GM15510 (cell line): ENCODE results near the gene GSE1.

ENCODE experiments used
- POLR2A ChIP-seq: IDR thresholded peaks from 3 replicates; pipeline ENCODE4 v1.6.1; 2011; ENCODE audit warnings: borderline replicate concordance; ENCODE audit not compliant: insufficient read length; ENCODE audit errors: extremely low read depth

Gene GSE1

GRCh38 chr16:85655216-85656129 is 42.4 kb downstream of the GSE1 start:
- no peak for TF ChIP-seq POLR2A

GRCh38 chr16:85656351-85657266 is 43.5 kb downstream of the GSE1 start:
- TF ChIP-seq POLR2A = no peak

- TF ChIP-seq POLR2A = no peak
These were observed 44.1 kb downstream of the GSE1 start for GRCh38 chr16:85657267-85657650.

GRCh38 chr16:85657996-85658395 is 44.9 kb downstream of the GSE1 start:
- TF ChIP-seq POLR2A = no peak

- TF ChIP-seq POLR2A = no peak
These were observed 45.6 kb downstream of the GSE1 start for GRCh38 chr16:85658504-85659326.

GRCh38 chr16:85659336-85659735 is 46.2 kb downstream of the GSE1 start:
- TF ChIP-seq POLR2A = no peak

- TF ChIP-seq POLR2A = no peak
These were observed 46.8 kb downstream of the GSE1 start for GRCh38 chr16:85659805-85660511.

- TF ChIP-seq POLR2A = no peak
These were observed 48.0 kb downstream of the GSE1 start for GRCh38 chr16:85660843-85661739.

GRCh38 chr16:85661740-85662481 is 48.8 kb downstream of the GSE1 start:
- no peak for TF ChIP-seq POLR2A

- TF ChIP-seq POLR2A = no peak
These were observed 49.3 kb downstream of the GSE1 start for GRCh38 chr16:85662482-85662812.

GRCh38 chr16:85662976-85663830 is 50.1 kb downstream of the GSE1 start:
- TF ChIP-seq POLR2A = no peak
